Measurements from ENCODE around the gene ROBO4.

Gene ROBO4

GRCh38 chr11:124897674-124898262, at the start of gene ROBO4:
Gene ROBO4 (minus strand): TSS chr11:124897865. CDS start chr11:124897795, 70 bp downstream.
- Histone ChIP-seq H3K36me3 (ENCODE audit: control insufficient read depth, insufficient read depth, low read length) (no peaks in the 10 kb centered on the region), H3K9ac (ENCODE audit: low read depth, low read length) (no peak within 1 kb of the TSS), H3K27ac (ENCODE audit: low read depth, low read length) (no peak within 1 kb of the TSS), H3K9me3 (ENCODE audit: control insufficient read depth, insufficient read depth, low read length) (no peaks in the 10 kb centered on the region), H3K27me3 (ENCODE audit: control insufficient read depth, insufficient read depth, low read length) (peaks cover 3% of the 10 kb centered on the region; the same call in 1 of the 2 replicates), H3K4me1 (ENCODE audit: control insufficient read depth, insufficient read depth, low read length) (peaks cover 10% of the 10 kb centered on the region; the same call in 1 of the 2 replicates), H3K4me3 (ENCODE audit: low read depth, low read length) (no peak within 1 kb of the TSS)

DNA sequence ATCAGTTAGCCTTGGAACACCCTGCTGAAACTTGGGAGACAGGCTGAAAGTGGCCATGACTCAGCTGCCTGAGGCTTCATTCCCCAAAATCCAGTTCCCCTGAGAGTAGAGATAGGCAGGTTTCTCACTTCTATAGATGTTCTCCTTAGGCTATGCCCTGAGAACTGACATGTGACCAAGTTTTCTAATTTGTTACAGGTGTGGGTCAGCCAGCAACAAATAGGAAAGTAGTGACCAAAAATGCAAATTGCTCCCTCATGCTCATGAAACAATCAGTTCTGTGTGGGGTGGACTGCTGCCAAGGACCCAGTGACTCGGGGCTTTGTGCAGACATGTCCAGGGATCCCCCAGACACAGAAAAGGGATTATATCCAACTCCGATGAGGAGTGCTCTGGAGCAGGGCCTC, 49.1 kb upstream of the ROBO4 start:
- Histone ChIP-seq H3K9ac (ENCODE audit: low read depth, low read length) (no peak overlapping the region), H3K9me3 (ENCODE audit: control insufficient read depth, insufficient read depth, low read length) (no peaks in the 10 kb centered on the region), H3K4me3 (ENCODE audit: low read depth, low read length) (no peak overlapping the region), H3K36me3 (ENCODE audit: control insufficient read depth, insufficient read depth, low read length) (no peaks in the 10 kb centered on the region), H3K27me3 (ENCODE audit: control insufficient read depth, insufficient read depth, low read length) (0 out of 2 replicates have a peak, but pooled peaks cover 3% of the 10 kb centered on the region), H3K4me1 (ENCODE audit: control insufficient read depth, insufficient read depth, low read length) (no peaks in the 10 kb centered on the region), H3K27ac (ENCODE audit: low read depth, low read length) (no peak overlapping the region)

GRCh38 chr11:124945826-124946225, 48.2 kb upstream of the ROBO4 start:
- Histone ChIP-seq H3K36me3 (ENCODE audit: control insufficient read depth, insufficient read depth, low read length) (no peaks in the 10 kb centered on the region), H3K9me3 (ENCODE audit: control insufficient read depth, insufficient read depth, low read length) (no peaks in the 10 kb centered on the region), H3K9ac (ENCODE audit: low read depth, low read length) (no peak overlapping the region), H3K4me3 (ENCODE audit: low read depth, low read length) (no peak overlapping the region), H3K27me3 (ENCODE audit: control insufficient read depth, insufficient read depth, low read length) (no peaks in the 10 kb centered on the region), H3K27ac (ENCODE audit: low read depth, low read length) (no peak overlapping the region), H3K4me1 (ENCODE audit: control insufficient read depth, insufficient read depth, low read length) (no peaks in the 10 kb centered on the region)

DNA sequence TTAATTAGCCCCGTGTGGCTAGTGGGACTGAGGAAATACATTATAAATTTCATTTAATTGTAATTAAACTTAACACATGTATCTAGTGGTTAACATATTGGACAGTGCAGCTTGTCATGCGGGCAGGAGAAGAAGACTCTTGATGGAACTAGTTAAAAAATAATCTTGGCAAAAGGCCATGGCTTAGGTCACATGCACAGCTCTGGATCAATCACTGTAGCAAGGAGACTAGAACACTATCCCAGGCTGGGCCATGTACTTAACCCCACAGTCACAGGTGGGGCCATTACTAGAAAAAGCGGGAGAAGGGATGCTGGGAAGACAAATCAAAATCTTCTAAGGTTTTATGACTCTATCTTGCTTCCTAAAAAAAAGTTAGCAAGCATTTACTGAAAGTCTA, 46.9 kb upstream of the ROBO4 start:
- Histone ChIP-seq H3K9ac (ENCODE audit: low read depth, low read length) (no peak overlapping the region), H3K4me1 (ENCODE audit: control insufficient read depth, insufficient read depth, low read length) (no peaks in the 10 kb centered on the region), H3K4me3 (ENCODE audit: low read depth, low read length) (no peak overlapping the region), H3K9me3 (ENCODE audit: control insufficient read depth, insufficient read depth, low read length) (no peaks in the 10 kb centered on the region), H3K27me3 (ENCODE audit: control insufficient read depth, insufficient read depth, low read length) (no peaks in the 10 kb centered on the region), H3K36me3 (ENCODE audit: control insufficient read depth, insufficient read depth, low read length) (no peaks in the 10 kb centered on the region), H3K27ac (ENCODE audit: low read depth, low read length) (no peak overlapping the region)

GRCh38 chr11:124943741-124944140, 46.1 kb upstream of the ROBO4 start:
- no peaks in the 10 kb centered on the region for H3K27me3 ChIP-seq (ENCODE audit: control insufficient read depth, insufficient read depth, low read length)
- no peaks in the 10 kb centered on the region for H3K9me3 ChIP-seq (ENCODE audit: control insufficient read depth, insufficient read depth, low read length)
- no peak overlapping the region for H3K27ac ChIP-seq (ENCODE audit: low read depth, low read length)
- H3K4me1 ChIP-seq (ENCODE audit: control insufficient read depth, insufficient read depth, low read length) = no peaks in the 10 kb centered on the region
- H3K4me3 ChIP-seq (ENCODE audit: low read depth, low read length) = no peak overlapping the region
- no peaks in the 10 kb centered on the region for H3K36me3 ChIP-seq (ENCODE audit: control insufficient read depth, insufficient read depth, low read length)
- H3K9ac ChIP-seq (ENCODE audit: low read depth, low read length) = no peak overlapping the region

- Histone ChIP-seq H3K27ac (ENCODE audit: low read depth, low read length) (no peak overlapping the region), H3K27me3 (ENCODE audit: control insufficient read depth, insufficient read depth, low read length) (no peaks in the 10 kb centered on the region), H3K4me3 (ENCODE audit: low read depth, low read length) (no peak overlapping the region), H3K9ac (ENCODE audit: low read depth, low read length) (no peak overlapping the region), H3K36me3 (ENCODE audit: control insufficient read depth, insufficient read depth, low read length) (no peaks in the 10 kb centered on the region), H3K4me1 (ENCODE audit: control insufficient read depth, insufficient read depth, low read length) (no peaks in the 10 kb centered on the region), H3K9me3 (ENCODE audit: control insufficient read depth, insufficient read depth, low read length) (no peaks in the 10 kb centered on the region)
Observed at GRCh38 chr11:124943254-124943616, 45.6 kb upstream of the ROBO4 start.

GRCh38 chr11:124942466-124943253, 45.0 kb upstream of the ROBO4 start:
- no peak overlapping the region for H3K4me3 ChIP-seq (ENCODE audit: low read depth, low read length)
- H3K9me3 ChIP-seq (ENCODE audit: control insufficient read depth, insufficient read depth, low read length) = no peaks in the 10 kb centered on the region
- H3K9ac ChIP-seq (ENCODE audit: low read depth, low read length) = no peak overlapping the region
- no peaks in the 10 kb centered on the region for H3K36me3 ChIP-seq (ENCODE audit: control insufficient read depth, insufficient read depth, low read length)
- no peaks in the 10 kb centered on the region for H3K4me1 ChIP-seq (ENCODE audit: control insufficient read depth, insufficient read depth, low read length)
- no peak overlapping the region for H3K27ac ChIP-seq (ENCODE audit: low read depth, low read length)
- no peaks in the 10 kb centered on the region for H3K27me3 ChIP-seq (ENCODE audit: control insufficient read depth, insufficient read depth, low read length)

- Histone ChIP-seq H3K4me3 (ENCODE audit: low read depth, low read length) (no peak overlapping the region), H3K9me3 (ENCODE audit: control insufficient read depth, insufficient read depth, low read length) (no peaks in the 10 kb centered on the region), H3K36me3 (ENCODE audit: control insufficient read depth, insufficient read depth, low read length) (no peaks in the 10 kb centered on the region), H3K27ac (ENCODE audit: low read depth, low read length) (no peak overlapping the region), H3K9ac (ENCODE audit: low read depth, low read length) (no peak overlapping the region), H3K4me1 (ENCODE audit: control insufficient read depth, insufficient read depth, low read length) (no peaks in the 10 kb centered on the region), H3K27me3 (ENCODE audit: control insufficient read depth, insufficient read depth, low read length) (0 out of 2 replicates have a peak, but pooled peaks cover 2% of the 10 kb centered on the region)
Observed at GRCh38 chr11:124941703-124942102, 44.0 kb upstream of the ROBO4 start.

DNA sequence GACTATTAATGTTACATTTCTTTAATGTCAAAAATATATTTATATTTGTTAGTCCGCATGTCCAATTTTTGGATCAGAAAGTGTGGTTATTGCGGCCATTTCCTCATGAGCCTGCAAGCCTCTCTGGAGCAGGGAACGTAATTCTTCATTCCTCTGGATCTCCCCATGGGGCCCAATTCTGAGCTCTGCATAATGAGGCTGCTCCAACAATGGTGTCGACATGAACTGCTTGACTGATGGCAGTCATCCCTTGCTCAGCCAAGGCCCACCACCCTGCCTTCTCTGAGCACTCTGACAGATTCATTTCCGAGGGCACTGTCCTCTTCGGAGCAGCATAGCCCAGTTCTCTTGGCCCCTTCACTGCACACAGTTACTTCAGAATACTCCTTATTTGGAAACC, 41.3 kb upstream of the ROBO4 start:
- no peaks in the 10 kb centered on the region for H3K9me3 ChIP-seq (ENCODE audit: control insufficient read depth, insufficient read depth, low read length)
- peaks cover 4% of the 10 kb centered on the region for H3K4me1 ChIP-seq (ENCODE audit: control insufficient read depth, insufficient read depth, low read length)
- no peak overlapping the region for H3K9ac ChIP-seq (ENCODE audit: low read depth, low read length)
- no peaks in the 10 kb centered on the region for H3K36me3 ChIP-seq (ENCODE audit: control insufficient read depth, insufficient read depth, low read length)
- 0 out of 2 replicates have a peak, but pooled peaks cover 11% of the 10 kb centered on the region for H3K27me3 ChIP-seq (ENCODE audit: control insufficient read depth, insufficient read depth, low read length)
- H3K27ac ChIP-seq (ENCODE audit: low read depth, low read length) = no peak overlapping the region
- H3K4me3 ChIP-seq (ENCODE audit: low read depth, low read length) = no peak overlapping the region

DNA sequence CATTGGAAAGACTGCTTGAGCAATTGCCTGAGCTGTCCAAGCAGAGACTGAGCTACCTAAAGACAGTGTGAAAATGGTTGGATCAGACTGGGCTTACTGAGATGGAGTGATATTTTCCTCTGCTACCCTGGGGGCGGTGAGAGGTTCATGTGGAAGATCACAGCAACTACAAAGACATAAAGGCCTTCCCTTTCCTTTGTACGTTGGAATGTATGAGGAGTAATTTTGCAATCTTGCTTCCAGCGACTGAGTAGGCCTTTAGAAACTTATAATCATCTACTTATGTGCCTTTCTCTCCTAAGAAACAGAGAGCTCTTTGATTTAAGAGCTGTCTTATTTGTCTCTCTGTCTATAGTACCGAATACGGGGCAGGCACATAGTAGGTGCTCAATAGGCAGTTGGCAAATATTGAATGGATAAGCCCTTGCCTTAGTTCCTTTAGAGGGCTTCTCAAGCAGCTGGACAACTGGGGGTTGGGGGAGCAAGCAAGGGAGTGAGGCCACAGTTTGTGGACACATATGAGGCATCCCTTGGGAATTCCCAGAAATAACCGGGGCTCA, 40.6 kb upstream of the ROBO4 start:
- no peak overlapping the region for H3K4me3 ChIP-seq (ENCODE audit: low read depth, low read length)
- H3K27ac ChIP-seq (ENCODE audit: low read depth, low read length) = no peak overlapping the region
- H3K4me1 ChIP-seq (ENCODE audit: control insufficient read depth, insufficient read depth, low read length) = peaks cover 4% of the 10 kb centered on the region
- H3K36me3 ChIP-seq (ENCODE audit: control insufficient read depth, insufficient read depth, low read length) = no peaks in the 10 kb centered on the region
- no peaks in the 10 kb centered on the region for H3K9me3 ChIP-seq (ENCODE audit: control insufficient read depth, insufficient read depth, low read length)
- 0 out of 2 replicates have a peak, but pooled peaks cover 11% of the 10 kb centered on the region for H3K27me3 ChIP-seq (ENCODE audit: control insufficient read depth, insufficient read depth, low read length)
- H3K9ac ChIP-seq (ENCODE audit: low read depth, low read length) = no peak overlapping the region

- 0 out of 2 replicates have a peak, but pooled peaks cover 11% of the 10 kb centered on the region for H3K27me3 ChIP-seq (ENCODE audit: control insufficient read depth, insufficient read depth, low read length)
Observed at GRCh38 chr11:124937336-124937935, 39.8 kb upstream of the ROBO4 start.

More at GRCh38 chr11:124937336-124937935, 39.8 kb upstream of the ROBO4 start:
- Histone ChIP-seq H3K36me3 (ENCODE audit: control insufficient read depth, insufficient read depth, low read length) (no peaks in the 10 kb centered on the region), H3K9ac (ENCODE audit: low read depth, low read length) (no peak overlapping the region), H3K27ac (ENCODE audit: low read depth, low read length) (no peak overlapping the region), H3K9me3 (ENCODE audit: control insufficient read depth, insufficient read depth, low read length) (no peaks in the 10 kb centered on the region), H3K4me3 (ENCODE audit: low read depth, low read length) (no peak overlapping the region), H3K4me1 (ENCODE audit: control insufficient read depth, insufficient read depth, low read length) (peaks cover 4% of the 10 kb centered on the region)
